HG02981 (cell line): ENCODE data around the gene BASP1.
"Not testable (repeated sequence)": the region's sequence is repeated elsewhere in the genome, so short reads cannot be mapped to it uniquely, and the experiment has no call there.

ENCODE experiments used
- ATAC-seq: cut with Tn5 transposase; IDR thresholded peaks from one replicate; pipeline ENCODE4 v1.9.1; 2021; ENCODE audit warnings: mild to moderate bottlenecking, moderate library complexity; ENCODE audit not compliant: unreplicated experiment

BASP1 gene

GRCh38 chr5:17311811-17312210 is 94.4 kb downstream of the BASP1 start:
- ATAC-seq, result not testable (repeated sequence)

GRCh38 chr5:17312358-17312757 is 94.9 kb downstream of the BASP1 start:
- ATAC-seq, result no peak

- ATAC-seq, result no peak
These were observed 97.6 kb downstream of the BASP1 start for GRCh38 chr5:17314907-17315471.

GRCh38 chr5:17315710-17316221 is 98.3 kb downstream of the BASP1 start:
- no peak for ATAC-seq

- ATAC-seq, result peak; percentile 71
These were observed 99.6 kb downstream of the BASP1 start for GRCh38 chr5:17316970-17317459.

- peak; percentile 34 for ATAC-seq
These were observed 100.0 kb downstream of the BASP1 start for GRCh38 chr5:17317473-17317872.

GRCh38 chr5:17319095-17319494 is 101.7 kb downstream of the BASP1 start:
- ATAC-seq, result not testable (repeated sequence)

GRCh38 chr5:17325770-17326599 is 108.6 kb downstream of the BASP1 start:
- no peak for ATAC-seq
